ENCODE data around the gene RLF.
"Not testable (repeated sequence)": the region's sequence is repeated elsewhere in the genome, so short reads cannot be mapped to it uniquely, and the experiment has no call there.

RLF gene

GRCh38 chr1:40174788-40175187, 13.6 kb downstream of the RLF start:
- no peak for DNase-seq

GRCh38 chr1:40176989-40177388, 15.8 kb downstream of the RLF start:
- not testable (repeated sequence) for DNase-seq

GRCh38 chr1:40178200-40178599, 17.0 kb downstream of the RLF start:
- DNase-seq = no peak

GRCh38 chr1:40179496-40180089, 18.4 kb downstream of the RLF start:
- DNase-seq = no peak

GRCh38 chr1:40183055-40183710, 22.0 kb downstream of the RLF start:
- DNase-seq = peak; percentile 22

GRCh38 chr1:40184193-40184592, 23.0 kb downstream of the RLF start:
- DNase-seq = no peak

- peak; percentile 87 for DNase-seq
Observed at GRCh38 chr1:40185951-40186864, 25.0 kb downstream of the RLF start.

GRCh38 chr1:40187399-40187798, 26.2 kb downstream of the RLF start:
- peak; percentile 52 for DNase-seq

GRCh38 chr1:40194639-40195038, 33.5 kb downstream of the RLF start:
- DNase-seq = not testable (repeated sequence)

GRCh38 chr1:40197656-40198055, 36.5 kb downstream of the RLF start:
- DNase-seq = no peak

GRCh38 chr1:40199126-40199525, 37.9 kb downstream of the RLF start:
- no peak for DNase-seq

GRCh38 chr1:40204856-40205255, 43.7 kb downstream of the RLF start:
- no peak for DNase-seq

- DNase-seq = no peak
Observed at GRCh38 chr1:40210511-40211204, 49.5 kb downstream of the RLF start.

GRCh38 chr1:40218333-40218732, 57.1 kb downstream of the RLF start:
- no peak for DNase-seq

- not testable (repeated sequence) for DNase-seq
Observed at GRCh38 chr1:40221471-40221905, 60.3 kb downstream of the RLF start.

GRCh38 chr1:40221977-40222772, 61.0 kb downstream of the RLF start:
- DNase-seq = no peak

- no peak for DNase-seq
Observed at GRCh38 chr1:40224040-40224439, 62.9 kb downstream of the RLF start.

- no peak for DNase-seq
Observed at GRCh38 chr1:40226192-40226591, 65.0 kb downstream of the RLF start.

- DNase-seq = no peak
Observed at GRCh38 chr1:40232444-40232843, 71.3 kb downstream of the RLF start.

GRCh38 chr1:40239626-40240025, 78.4 kb downstream of the RLF start:
- DNase-seq = peak; percentile 24

- no peak for DNase-seq
Observed at GRCh38 chr1:40240390-40240789, 79.2 kb downstream of the RLF start.

GRCh38 chr1:40241362-40241761, 80.2 kb downstream of the RLF start:
- DNase-seq = no peak

All from fibroblast of skin of right biceps (primary cell).